SKM-1 treated with dmso at 0.1 percent for 144 hours (cell line): ENCODE results near the gene YIF1B.
"Not testable (repeated sequence)": the region's sequence is repeated elsewhere in the genome, so short reads cannot be mapped to it uniquely, and the experiment has no call there.

ENCODE experiments used
- DNase-seq: peaks from one replicate; lab custom pipeline; 2025; ENCODE audit not compliant: unreplicated experiment; lab: John Stamatoyannopoulos, UW

Gene YIF1B

GRCh38 chr19:38277969-38278680 lies 37.6 kb downstream of the YIF1B start:
- no peak for DNase-seq

GRCh38 chr19:38277549-38277948 lies 38.2 kb downstream of the YIF1B start:
- no peak for DNase-seq

- no peak for DNase-seq
Observed at GRCh38 chr19:38276942-38277517, 38.7 kb downstream of the YIF1B start.

- DNase-seq = no peak
Observed at GRCh38 chr19:38274739-38275138, 41.0 kb downstream of the YIF1B start.

GRCh38 chr19:38273499-38273898 lies 42.2 kb downstream of the YIF1B start:
- DNase-seq = no peak

- no peak for DNase-seq
Observed at GRCh38 chr19:38270587-38271167, 45.1 kb downstream of the YIF1B start.

GRCh38 chr19:38268539-38268938 lies 47.2 kb downstream of the YIF1B start:
- DNase-seq = no peak

- no peak for DNase-seq
Observed at GRCh38 chr19:38267761-38268483, 47.8 kb downstream of the YIF1B start.

GRCh38 chr19:38266981-38267597 lies 48.7 kb downstream of the YIF1B start:
- no peak for DNase-seq

- DNase-seq = no peak
Observed at GRCh38 chr19:38265921-38266429, 49.8 kb downstream of the YIF1B start.

- DNase-seq = no peak
Observed at GRCh38 chr19:38265213-38265861, 50.4 kb downstream of the YIF1B start.

- DNase-seq = no peak
Observed at GRCh38 chr19:38264486-38265212, 51.1 kb downstream of the YIF1B start, which contains the start of gene SPINT2. TSS of gene SPINT2 (plus strand) at chr19:38264573. CDS start at chr19:38264893, 320 bp downstream.

- peak; percentile 60 for DNase-seq
Observed at GRCh38 chr19:38263689-38264485, 51.9 kb downstream of the YIF1B start.

- no peak for DNase-seq
Observed at GRCh38 chr19:38262585-38263268, 53.0 kb downstream of the YIF1B start.

- DNase-seq = not testable (repeated sequence)
Observed at GRCh38 chr19:38261942-38262341, 53.8 kb downstream of the YIF1B start.

GRCh38 chr19:38255383-38256014 lies 60.2 kb downstream of the YIF1B start:
- DNase-seq = no peak

GRCh38 chr19:38253788-38254187 lies 62.0 kb downstream of the YIF1B start:
- DNase-seq = no peak
